ENCODE results near the gene C19orf47.
A peak's percentile ranks its signal among the peaks of the same experiment; 100 is the strongest.
"Not testable (repeated sequence)": the region's sequence is repeated elsewhere in the genome, so short reads cannot be mapped to it uniquely, and the experiment has no call there.

C19orf47 gene

GRCh38 chr19:40374084-40374483, 25.9 kb upstream of the C19orf47 start:
- no peak for DNase-seq

- no peak for DNase-seq
Measured at GRCh38 chr19:40371802-40372122, 23.6 kb upstream of the C19orf47 start.

- no peak for DNase-seq
Measured at GRCh38 chr19:40370997-40371801, 23.0 kb upstream of the C19orf47 start.

GRCh38 chr19:40370253-40370652, 22.1 kb upstream of the C19orf47 start:
- DNase-seq = not testable (repeated sequence)

GRCh38 chr19:40369797-40370196, 21.6 kb upstream of the C19orf47 start:
- no peak for DNase-seq

GRCh38 chr19:40367577-40368434, 19.6 kb upstream of the C19orf47 start:
- DNase-seq = no peak

- no peak for DNase-seq
Measured at GRCh38 chr19:40366697-40367561, 18.7 kb upstream of the C19orf47 start.

- peak; percentile 70 for DNase-seq
Measured at GRCh38 chr19:40365613-40366401, 17.6 kb upstream of the C19orf47 start.

- no peak for DNase-seq
Measured at GRCh38 chr19:40365010-40365409, 16.8 kb upstream of the C19orf47 start.

- peak; percentile 21 for DNase-seq
Measured at GRCh38 chr19:40363069-40363468, 14.9 kb upstream of the C19orf47 start.

GRCh38 chr19:40362160-40362559, 14.0 kb upstream of the C19orf47 start:
- no peak for DNase-seq

- DNase-seq = no peak
Measured at GRCh38 chr19:40360708-40361241, 12.6 kb upstream of the C19orf47 start.

GRCh38 chr19:40360020-40360707, 12.0 kb upstream of the C19orf47 start:
- DNase-seq = no peak

- no peak for DNase-seq
Measured at GRCh38 chr19:40358773-40359172, 10.6 kb upstream of the C19orf47 start.

- DNase-seq = no peak
Measured at GRCh38 chr19:40357640-40358039, 9.4 kb upstream of the C19orf47 start.

- no peak for DNase-seq
Measured at GRCh38 chr19:40356681-40357595, 8.7 kb upstream of the C19orf47 start.

- no peak for DNase-seq
Measured at GRCh38 chr19:40355975-40356680, 7.9 kb upstream of the C19orf47 start.

- peak; percentile 28 for DNase-seq
Measured at GRCh38 chr19:40348961-40349507, 837 bp upstream of the C19orf47 start.

GRCh38 chr19:40344422-40344821, 3.8 kb downstream of the C19orf47 start:
- DNase-seq = no peak

All from activated CD4-positive, alpha-beta T cell treated with anti-CD3 and anti-CD28 coated beads, Interleukin-2, Interleukin-6, amounts not matched to agents 100 ng/mL and 50 ng/mL, durations not matched to agents 16 hours and 8 hours (primary cell).